Measurements from ENCODE around the gene TFF3.

DNA sequence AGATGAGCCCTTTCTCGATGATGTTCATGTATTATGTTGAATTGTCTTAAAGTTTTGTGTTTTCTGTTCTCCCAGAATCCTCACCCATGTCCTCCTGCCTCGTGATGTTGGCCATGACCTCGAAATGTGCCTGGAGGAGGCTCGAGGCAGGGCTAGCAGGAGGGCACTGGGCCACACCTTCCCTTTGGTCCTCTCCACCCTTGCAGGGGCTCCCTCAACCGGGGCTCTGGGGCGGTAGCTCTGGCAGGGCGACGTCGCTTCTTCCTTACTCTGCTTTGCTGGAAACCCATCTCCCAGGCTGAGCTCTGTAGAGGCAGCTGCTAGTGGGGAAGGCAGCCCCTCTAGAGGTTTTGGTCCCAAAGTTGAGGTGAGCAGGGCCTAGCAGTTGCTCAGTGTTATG lies 14.3 kb downstream of the TFF3 start:
- TF ChIP-seq, protein P1, sequence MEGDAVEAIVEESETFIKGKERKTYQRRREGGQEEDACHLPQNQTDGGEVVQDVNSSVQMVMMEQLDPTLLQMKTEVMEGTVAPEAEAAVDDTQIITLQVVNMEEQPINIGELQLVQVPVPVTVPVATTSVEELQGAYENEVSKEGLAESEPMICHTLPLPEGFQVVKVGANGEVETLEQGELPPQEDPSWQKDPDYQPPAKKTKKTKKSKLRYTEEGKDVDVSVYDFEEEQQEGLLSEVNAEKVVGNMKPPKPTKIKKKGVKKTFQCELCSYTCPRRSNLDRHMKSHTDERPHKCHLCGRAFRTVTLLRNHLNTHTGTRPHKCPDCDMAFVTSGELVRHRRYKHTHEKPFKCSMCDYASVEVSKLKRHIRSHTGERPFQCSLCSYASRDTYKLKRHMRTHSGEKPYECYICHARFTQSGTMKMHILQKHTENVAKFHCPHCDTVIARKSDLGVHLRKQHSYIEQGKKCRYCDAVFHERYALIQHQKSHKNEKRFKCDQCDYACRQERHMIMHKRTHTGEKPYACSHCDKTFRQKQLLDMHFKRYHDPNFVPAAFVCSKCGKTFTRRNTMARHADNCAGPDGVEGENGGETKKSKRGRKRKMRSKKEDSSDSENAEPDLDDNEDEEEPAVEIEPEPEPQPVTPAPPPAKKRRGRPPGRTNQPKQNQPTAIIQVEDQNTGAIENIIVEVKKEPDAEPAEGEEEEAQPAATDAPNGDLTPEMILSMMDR (IDR thresholded peaks at IDR 0.05), result no peak
- TF ChIP-seq POLR2A (IDR thresholded peaks at IDR 0.05), result no peak
